Activated naive CD8-positive, alpha-beta T cell (primary cell): ENCODE measurements around the gene CDC42BPB.

ENCODE experiments used
- H3K27ac Mint-ChIP-seq: one replicate; pipeline ENCODE4 v1.8.0; 2021; ENCODE audit warnings: mixed read lengths
- H3K27me3 Mint-ChIP-seq: one replicate; pipeline ENCODE4 v1.8.0; 2021; ENCODE audit warnings: mixed read lengths
- H3K36me3 Mint-ChIP-seq: one replicate; pipeline ENCODE4 v1.8.0; 2021; ENCODE audit warnings: mixed read lengths
- H3K4me1 Mint-ChIP-seq: one replicate; pipeline ENCODE4 v1.8.0; 2021; ENCODE audit warnings: low read depth, mixed read lengths
- H3K4me3 Mint-ChIP-seq: one replicate; pipeline ENCODE4 v1.8.0; 2021; ENCODE audit warnings: mild to moderate bottlenecking, mixed read lengths
- H3K9me3 Mint-ChIP-seq: one replicate; pipeline ENCODE4 v1.8.0; 2021; ENCODE audit warnings: low read depth, mixed read lengths

CDC42BPB gene

GRCh38 chr14:103008126-103008525, 49.2 kb downstream of the CDC42BPB start:
- no peak overlapping the region for H3K27ac Mint-ChIP-seq
- H3K36me3 Mint-ChIP-seq: peaks cover 3% of the 10 kb centered on the region
- no peaks in the 10 kb centered on the region for H3K27me3 Mint-ChIP-seq
- H3K9me3 Mint-ChIP-seq: no peaks in the 10 kb centered on the region
- H3K4me1 Mint-ChIP-seq: no peaks in the 10 kb centered on the region
- H3K4me3 Mint-ChIP-seq: no peak overlapping the region

- Mint-ChIP-seq H3K27ac (no peak overlapping the region), H3K9me3 (no peaks in the 10 kb centered on the region), H3K27me3 (no peaks in the 10 kb centered on the region), H3K4me1 (no peaks in the 10 kb centered on the region), H3K4me3 (no peak overlapping the region), H3K36me3 (peaks cover 3% of the 10 kb centered on the region)
These were observed 49.8 kb downstream of the CDC42BPB start for GRCh38 chr14:103007555-103007954.

GRCh38 chr14:103006991-103007520, 50.3 kb downstream of the CDC42BPB start:
- H3K27ac Mint-ChIP-seq: no peak overlapping the region
- no peaks in the 10 kb centered on the region for H3K9me3 Mint-ChIP-seq
- peaks cover 3% of the 10 kb centered on the region for H3K36me3 Mint-ChIP-seq
- no peaks in the 10 kb centered on the region for H3K4me1 Mint-ChIP-seq
- H3K4me3 Mint-ChIP-seq: no peak overlapping the region
- H3K27me3 Mint-ChIP-seq: no peaks in the 10 kb centered on the region

- Mint-ChIP-seq H3K9me3 (no peaks in the 10 kb centered on the region), H3K36me3 (peaks cover 3% of the 10 kb centered on the region), H3K4me3 (no peak overlapping the region), H3K27me3 (no peaks in the 10 kb centered on the region), H3K4me1 (no peaks in the 10 kb centered on the region), H3K27ac (no peak overlapping the region)
These were observed 51.2 kb downstream of the CDC42BPB start for GRCh38 chr14:103006106-103006505.

GRCh38 chr14:103003850-103004249, 53.5 kb downstream of the CDC42BPB start:
- H3K4me3 Mint-ChIP-seq: no peak overlapping the region
- H3K27me3 Mint-ChIP-seq: no peaks in the 10 kb centered on the region
- H3K27ac Mint-ChIP-seq: no peak overlapping the region
- no peaks in the 10 kb centered on the region for H3K4me1 Mint-ChIP-seq
- no peaks in the 10 kb centered on the region for H3K9me3 Mint-ChIP-seq
- peaks cover 2% of the 10 kb centered on the region for H3K36me3 Mint-ChIP-seq

GRCh38 chr14:103003351-103003615, 54.1 kb downstream of the CDC42BPB start:
- H3K4me3 Mint-ChIP-seq: no peak overlapping the region
- H3K36me3 Mint-ChIP-seq: no peaks in the 10 kb centered on the region
- H3K27ac Mint-ChIP-seq: no peak overlapping the region
- H3K9me3 Mint-ChIP-seq: no peaks in the 10 kb centered on the region
- no peaks in the 10 kb centered on the region for H3K4me1 Mint-ChIP-seq
- no peaks in the 10 kb centered on the region for H3K27me3 Mint-ChIP-seq

GRCh38 chr14:103002578-103003350, 54.6 kb downstream of the CDC42BPB start:
- Mint-ChIP-seq H3K36me3 (no peaks in the 10 kb centered on the region), H3K4me3 (no peak overlapping the region), H3K27ac (no peak overlapping the region), H3K27me3 (no peaks in the 10 kb centered on the region), H3K9me3 (no peaks in the 10 kb centered on the region), H3K4me1 (no peaks in the 10 kb centered on the region)

GRCh38 chr14:103001651-103002396, 55.5 kb downstream of the CDC42BPB start:
- Mint-ChIP-seq H3K36me3 (no peaks in the 10 kb centered on the region), H3K4me1 (no peaks in the 10 kb centered on the region), H3K4me3 (no peak overlapping the region), H3K9me3 (no peaks in the 10 kb centered on the region), H3K27me3 (no peaks in the 10 kb centered on the region), H3K27ac (no peak overlapping the region)

GRCh38 chr14:103001226-103001625, 56.1 kb downstream of the CDC42BPB start:
- Mint-ChIP-seq H3K36me3 (no peaks in the 10 kb centered on the region), H3K4me1 (no peaks in the 10 kb centered on the region), H3K27ac (no peak overlapping the region), H3K4me3 (no peak overlapping the region), H3K9me3 (no peaks in the 10 kb centered on the region), H3K27me3 (no peaks in the 10 kb centered on the region)

- Mint-ChIP-seq H3K9me3 (no peaks in the 10 kb centered on the region), H3K4me3 (no peak overlapping the region), H3K27me3 (no peaks in the 10 kb centered on the region), H3K4me1 (no peaks in the 10 kb centered on the region), H3K36me3 (no peaks in the 10 kb centered on the region), H3K27ac (no peak overlapping the region)
These were observed 56.9 kb downstream of the CDC42BPB start for GRCh38 chr14:103000291-103000921.

GRCh38 chr14:102999227-102999895, 58.0 kb downstream of the CDC42BPB start:
- Mint-ChIP-seq H3K4me1 (no peaks in the 10 kb centered on the region), H3K4me3 (no peak overlapping the region), H3K36me3 (no peaks in the 10 kb centered on the region), H3K27me3 (no peaks in the 10 kb centered on the region), H3K9me3 (no peaks in the 10 kb centered on the region), H3K27ac (no peak overlapping the region)

- H3K4me1 Mint-ChIP-seq: no peaks in the 10 kb centered on the region
- no peak overlapping the region for H3K27ac Mint-ChIP-seq
- no peak overlapping the region for H3K4me3 Mint-ChIP-seq
- no peaks in the 10 kb centered on the region for H3K36me3 Mint-ChIP-seq
- no peaks in the 10 kb centered on the region for H3K27me3 Mint-ChIP-seq
- no peaks in the 10 kb centered on the region for H3K9me3 Mint-ChIP-seq
These were observed 59.0 kb downstream of the CDC42BPB start for GRCh38 chr14:102998393-102998792.

GRCh38 chr14:102996941-102997340, 60.4 kb downstream of the CDC42BPB start:
- no peaks in the 10 kb centered on the region for H3K27me3 Mint-ChIP-seq
- no peaks in the 10 kb centered on the region for H3K4me1 Mint-ChIP-seq
- no peaks in the 10 kb centered on the region for H3K9me3 Mint-ChIP-seq
- no peak overlapping the region for H3K4me3 Mint-ChIP-seq
- no peak overlapping the region for H3K27ac Mint-ChIP-seq
- H3K36me3 Mint-ChIP-seq: no peaks in the 10 kb centered on the region

- Mint-ChIP-seq H3K4me1 (no peaks in the 10 kb centered on the region), H3K27me3 (no peaks in the 10 kb centered on the region), H3K9me3 (no peaks in the 10 kb centered on the region), H3K36me3 (peaks cover 6% of the 10 kb centered on the region), H3K4me3 (no peak overlapping the region), H3K27ac (no peak overlapping the region)
These were observed 62.7 kb downstream of the CDC42BPB start for GRCh38 chr14:102994689-102995088.

- H3K4me3 Mint-ChIP-seq: no peak overlapping the region
- H3K27ac Mint-ChIP-seq: no peak overlapping the region
- peaks cover under 1% of the 10 kb centered on the region for H3K9me3 Mint-ChIP-seq
- peaks cover 9% of the 10 kb centered on the region for H3K36me3 Mint-ChIP-seq
- no peaks in the 10 kb centered on the region for H3K27me3 Mint-ChIP-seq
- H3K4me1 Mint-ChIP-seq: no peaks in the 10 kb centered on the region
These were observed 63.8 kb downstream of the CDC42BPB start for GRCh38 chr14:102993523-102993922.
